ENCODE measurements around the gene FITM1.

Gene FITM1

DNA sequence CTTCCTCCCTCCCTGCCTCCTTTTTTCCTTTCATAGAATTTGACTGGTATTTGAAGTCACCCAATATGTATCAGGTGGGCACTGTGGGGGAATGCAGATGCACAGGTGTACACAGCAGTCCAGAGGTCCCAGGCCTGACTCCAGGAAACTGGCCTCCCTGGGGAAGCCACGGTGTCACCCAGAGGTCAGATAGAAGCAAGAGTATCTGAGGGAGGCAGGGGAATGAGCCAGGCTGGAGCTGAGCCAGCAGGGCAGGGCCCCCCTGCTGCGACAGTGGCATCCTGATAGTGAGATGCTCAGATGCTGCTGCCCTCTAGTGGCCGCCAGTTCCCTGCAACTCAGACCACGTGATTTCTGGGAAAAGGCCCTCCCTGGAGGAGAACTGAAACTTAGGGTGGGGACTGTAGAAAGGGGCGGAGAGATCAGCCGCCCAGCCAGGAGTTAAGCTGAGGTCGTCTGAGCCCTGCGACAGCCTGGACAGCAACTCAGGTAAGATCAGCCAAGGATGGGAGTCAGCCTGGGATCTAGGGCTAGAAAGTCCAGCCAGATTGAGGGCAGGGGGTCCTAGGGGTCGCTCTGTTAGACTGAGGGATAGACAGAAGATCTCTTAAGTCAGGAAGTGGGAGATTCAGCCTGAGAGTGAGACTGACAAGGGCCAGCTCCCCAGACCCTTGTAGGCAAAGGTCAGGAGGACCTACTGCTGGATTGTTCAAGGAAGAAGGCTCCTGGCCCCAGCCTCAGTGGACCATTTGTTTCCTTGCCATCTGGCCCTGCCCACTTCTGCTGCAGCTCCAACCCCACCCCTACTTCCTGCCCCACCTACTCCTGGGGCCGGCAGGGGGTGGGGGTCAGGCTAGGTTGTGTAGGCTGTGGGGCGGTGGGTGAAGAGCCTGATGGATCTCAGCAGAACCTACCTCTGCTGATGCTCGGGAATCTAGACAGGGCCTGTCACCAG lies 30.7 kb downstream of the FITM1 start, which contains the start of gene IRF9:
Gene IRF9 (plus strand): TSS at position 416 of the 955 bp plus-strand sequence. CDS start 880 bp downstream, outside the sequence.
- peak; percentile 94 for DNase-seq (ENCODE audit: low spot score)

DNA sequence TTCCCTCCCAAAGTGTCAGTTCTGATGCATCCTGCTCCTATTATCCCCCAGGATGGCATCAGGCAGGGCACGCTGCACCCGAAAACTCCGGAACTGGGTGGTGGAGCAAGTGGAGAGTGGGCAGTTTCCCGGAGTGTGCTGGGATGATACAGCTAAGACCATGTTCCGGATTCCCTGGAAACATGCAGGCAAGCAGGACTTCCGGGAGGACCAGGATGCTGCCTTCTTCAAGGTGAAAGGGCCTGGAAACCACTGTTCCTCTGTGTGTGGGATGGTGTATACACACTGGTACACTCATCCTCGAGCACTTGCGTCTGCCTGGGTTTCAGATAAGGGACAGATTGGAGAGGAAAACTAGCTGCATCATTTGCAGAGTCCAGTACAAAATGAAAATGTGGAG lies 31.6 kb downstream of the FITM1 start:
- DNase-seq (ENCODE audit: low spot score), result no peak

DNA sequence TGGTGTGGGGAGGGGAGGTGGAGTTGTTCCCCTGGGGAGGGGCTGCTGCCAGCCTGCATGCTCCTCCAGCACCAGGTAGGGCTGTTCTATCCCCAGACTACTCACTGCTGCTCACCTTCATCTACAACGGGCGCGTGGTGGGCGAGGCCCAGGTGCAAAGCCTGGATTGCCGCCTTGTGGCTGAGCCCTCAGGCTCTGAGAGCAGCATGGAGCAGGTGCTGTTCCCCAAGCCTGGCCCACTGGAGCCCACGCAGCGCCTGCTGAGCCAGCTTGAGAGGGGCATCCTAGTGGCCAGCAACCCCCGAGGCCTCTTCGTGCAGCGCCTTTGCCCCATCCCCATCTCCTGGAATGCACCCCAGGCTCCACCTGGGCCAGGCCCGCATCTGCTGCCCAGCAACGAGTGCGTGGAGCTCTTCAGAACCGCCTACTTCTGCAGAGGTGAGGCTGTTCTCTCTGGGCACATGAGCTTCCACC lies 34.1 kb downstream of the FITM1 start:
- no peak for DNase-seq (ENCODE audit: low spot score)

DNA sequence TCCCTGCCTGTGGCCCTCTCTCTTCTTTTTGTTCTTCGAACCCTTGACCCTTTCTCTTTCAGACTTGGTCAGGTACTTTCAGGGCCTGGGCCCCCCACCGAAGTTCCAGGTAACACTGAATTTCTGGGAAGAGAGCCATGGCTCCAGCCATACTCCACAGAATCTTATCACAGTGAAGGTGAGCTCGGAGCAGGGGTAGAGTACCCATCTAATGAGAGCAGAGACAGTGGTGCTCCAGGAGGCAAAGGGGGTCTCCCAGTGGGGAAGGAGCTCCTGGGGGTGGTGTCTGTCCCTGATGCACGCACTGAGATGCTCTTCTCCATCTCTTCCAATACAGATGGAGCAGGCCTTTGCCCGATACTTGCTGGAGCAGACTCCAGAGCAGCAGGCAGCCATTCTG lies 35.3 kb downstream of the FITM1 start:
- no peak for DNase-seq (ENCODE audit: low spot score)

DNA sequence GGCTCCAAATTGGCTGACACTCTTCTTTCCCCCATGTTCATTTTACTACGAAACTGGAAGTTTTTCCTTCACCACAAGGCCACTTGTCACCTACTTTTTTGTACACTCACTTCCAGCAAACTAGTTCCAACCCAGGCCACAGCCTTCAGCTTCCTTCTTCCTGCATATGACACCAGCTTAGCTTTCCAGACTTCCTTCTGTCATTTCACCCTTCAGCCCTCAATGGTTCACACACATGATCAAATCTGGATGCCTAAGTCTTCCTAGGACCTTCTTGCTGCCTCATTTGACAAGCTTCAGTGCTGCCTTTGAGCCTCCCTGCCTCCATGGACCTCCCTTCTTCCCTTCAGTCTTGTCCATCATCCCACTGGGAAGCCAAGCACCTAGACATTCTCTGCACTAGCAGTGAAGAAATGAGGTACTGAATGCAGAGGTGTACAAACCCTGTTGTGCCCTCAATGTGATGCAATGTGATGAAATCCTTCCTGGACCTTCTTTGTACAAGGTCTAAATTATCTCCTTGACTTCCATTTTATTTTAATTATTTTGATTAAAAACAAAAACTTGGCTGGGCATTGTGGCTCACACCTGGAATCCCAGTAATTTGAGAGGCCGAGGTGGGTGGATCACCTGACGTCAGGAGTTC lies 37.1 kb downstream of the FITM1 start:
- no peak for DNase-seq (ENCODE audit: low spot score)

DNA sequence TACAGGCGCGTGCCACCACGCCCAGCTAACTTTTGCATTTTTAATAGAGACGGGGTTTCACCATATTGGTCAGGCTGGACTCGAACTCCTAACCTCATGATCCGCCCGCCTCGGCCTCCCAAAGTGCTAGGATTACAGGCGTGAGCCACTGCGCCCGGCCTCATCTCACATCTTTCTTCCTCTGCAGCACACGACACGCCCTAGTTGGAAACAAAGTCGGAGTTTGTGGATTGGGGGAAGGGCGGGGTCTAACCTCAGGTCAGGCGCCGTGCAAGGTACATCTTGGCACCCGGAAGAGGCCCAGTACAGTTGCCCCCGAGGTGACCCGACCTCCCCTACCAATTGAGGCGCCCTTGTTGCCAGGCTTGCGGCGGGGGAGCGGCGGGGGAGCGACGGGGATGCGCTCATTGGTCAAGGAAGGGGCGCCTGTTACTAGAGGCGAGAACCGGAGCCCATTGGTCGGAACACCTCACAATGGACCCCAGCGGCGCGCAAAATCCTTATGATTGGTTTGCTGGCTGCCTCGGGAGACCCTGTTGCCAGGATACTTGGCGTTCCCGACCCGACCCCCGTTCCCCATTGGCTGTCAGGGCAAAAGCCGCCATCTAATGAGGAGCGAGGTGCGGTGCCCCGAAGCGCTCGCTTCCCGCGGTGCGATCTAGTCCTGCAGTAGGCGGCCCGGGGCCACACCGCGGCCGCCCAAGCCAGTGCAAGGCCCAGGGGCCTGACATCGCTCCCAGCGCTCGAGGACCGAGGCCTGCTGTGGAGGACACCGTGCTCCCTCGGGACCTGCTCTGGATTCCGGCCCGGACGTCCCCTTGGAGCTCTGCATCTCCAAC lies 41.2 kb downstream of the FITM1 start, which contains the start of gene REC8:
Gene REC8 (plus strand): TSS at position 659 of the 839 bp plus-strand sequence. CDS start 473 bp downstream, outside the sequence.
- peak; percentile 96 for DNase-seq (ENCODE audit: low spot score)

DNA sequence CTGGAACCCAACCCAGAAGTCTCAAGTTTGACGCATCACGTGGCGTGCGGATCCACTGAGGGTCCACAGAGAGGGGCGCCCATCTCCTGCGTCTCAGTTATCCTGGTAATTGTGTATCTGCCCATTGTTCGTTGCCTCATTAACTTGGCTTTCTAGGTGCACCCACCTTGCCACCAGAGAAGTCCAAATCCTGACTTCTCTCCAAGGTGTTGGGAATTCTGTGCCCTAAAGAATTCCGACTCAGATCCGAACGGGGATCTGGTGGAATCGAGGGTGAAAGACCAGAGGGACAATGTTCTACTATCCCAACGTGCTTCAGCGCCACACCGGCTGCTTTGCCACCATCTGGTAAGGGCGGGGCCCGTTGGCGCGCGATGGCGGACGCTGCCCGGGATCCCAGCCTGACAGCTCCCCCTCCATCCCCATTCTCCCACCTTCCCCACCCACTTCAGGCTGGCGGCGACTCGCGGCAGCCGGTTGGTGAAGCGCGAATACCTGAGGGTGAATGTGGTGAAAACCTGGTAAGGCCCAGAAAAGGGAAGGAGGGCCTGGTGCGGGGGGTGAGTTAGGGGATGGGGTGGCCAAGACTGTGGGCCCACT lies 41.9 kb downstream of the FITM1 start:
- DNase-seq (ENCODE audit: low spot score), result no peak

DNA sequence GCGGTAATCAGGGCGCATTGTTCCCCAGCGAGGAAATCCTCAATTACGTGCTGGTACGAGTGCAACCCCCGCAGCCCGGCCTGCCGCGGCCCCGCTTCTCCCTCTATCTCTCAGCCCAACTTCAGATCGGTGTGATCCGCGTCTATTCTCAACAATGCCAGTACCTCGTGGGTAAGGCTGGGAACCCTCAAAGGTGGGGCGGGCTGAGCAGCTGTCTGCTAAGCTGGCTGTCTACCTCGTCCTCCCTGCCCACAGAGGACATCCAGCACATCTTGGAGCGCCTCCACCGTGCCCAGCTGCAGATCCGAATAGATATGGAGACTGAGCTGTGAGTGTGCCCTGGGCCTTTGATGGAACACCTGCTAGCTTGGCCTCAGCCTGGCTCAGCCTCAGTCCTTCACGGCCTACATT lies 42.4 kb downstream of the FITM1 start:
- no peak for DNase-seq (ENCODE audit: low spot score)

DNA sequence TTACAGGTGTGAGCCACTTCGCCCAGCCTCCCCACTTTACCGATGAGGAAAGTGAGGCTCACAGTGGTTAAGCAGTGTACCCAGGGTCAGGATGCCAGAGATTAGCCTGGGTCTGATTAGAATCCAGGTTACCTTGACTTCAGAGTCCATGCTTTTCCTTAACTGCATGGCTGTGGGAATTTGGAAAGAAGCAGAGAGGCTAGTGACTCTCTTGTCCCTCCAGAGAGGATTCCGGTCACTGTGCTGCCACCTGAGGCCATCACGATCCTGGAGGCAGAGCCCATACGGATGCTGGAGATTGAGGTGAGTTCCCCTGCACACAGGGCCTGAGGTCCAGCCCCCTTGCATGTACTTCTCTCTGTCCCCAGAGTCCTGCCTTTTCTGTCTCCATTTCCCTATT lies 46.1 kb downstream of the FITM1 start:
- no peak for DNase-seq (ENCODE audit: low spot score)

DNA sequence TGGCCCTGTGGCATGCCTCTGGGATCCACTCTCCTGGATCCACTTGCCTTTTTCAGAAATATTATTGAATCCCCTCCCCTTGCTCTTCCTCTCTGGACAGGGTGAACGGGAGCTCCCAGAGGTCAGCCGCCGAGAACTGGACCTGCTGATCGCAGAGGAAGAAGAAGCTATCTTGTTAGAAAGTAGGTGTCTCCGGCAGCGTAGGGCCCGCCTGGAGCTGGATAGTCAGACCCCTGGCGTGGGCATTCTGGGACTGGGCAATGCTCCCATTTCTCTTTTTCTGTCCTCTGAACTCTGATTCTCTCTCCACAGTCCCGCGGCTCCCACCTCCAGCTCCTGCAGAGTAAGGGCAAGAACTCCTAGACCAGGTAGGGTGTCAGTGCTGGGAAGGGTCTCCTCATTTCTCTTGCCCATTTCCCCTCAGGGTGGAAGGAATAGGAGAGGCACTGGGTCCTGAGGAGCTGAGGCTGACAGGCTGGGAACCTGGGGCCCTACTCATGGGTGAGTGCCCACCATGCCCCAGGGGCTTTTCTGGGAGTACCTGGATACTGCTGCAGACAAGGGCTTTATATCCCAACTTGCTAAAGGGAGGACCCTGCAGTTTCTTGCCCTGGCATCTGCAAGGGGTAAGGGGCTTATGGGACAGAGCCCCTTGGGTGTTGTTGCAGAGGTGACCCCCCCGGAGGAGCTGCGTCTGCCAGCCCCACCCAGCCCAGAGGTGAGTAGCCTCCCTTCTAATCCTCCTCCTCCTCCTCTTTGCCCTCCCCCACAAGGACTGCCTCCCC lies 46.8 kb downstream of the FITM1 start:
- DNase-seq (ENCODE audit: low spot score), result no peak

DNA sequence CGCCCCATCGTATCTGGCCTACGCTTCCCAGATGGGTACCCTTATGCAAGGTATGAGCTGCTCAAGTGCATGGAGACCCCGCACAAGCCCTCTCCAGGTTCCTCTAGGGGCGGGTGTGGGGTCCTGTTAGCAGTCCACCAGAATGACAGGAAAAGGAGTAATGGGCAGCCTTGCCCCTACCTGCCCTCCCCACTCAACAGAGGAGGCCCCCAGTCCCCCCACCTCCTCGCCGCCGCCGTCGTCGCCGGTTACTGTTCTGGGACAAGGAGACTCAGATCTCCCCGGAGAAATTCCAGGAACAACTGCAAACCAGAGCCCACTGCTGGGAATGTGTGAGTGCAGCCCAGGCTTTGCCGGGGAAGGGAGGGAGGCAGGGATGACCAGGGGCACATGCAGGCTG lies 47.4 kb downstream of the FITM1 start:
- no peak for DNase-seq (ENCODE audit: low spot score)

DNA sequence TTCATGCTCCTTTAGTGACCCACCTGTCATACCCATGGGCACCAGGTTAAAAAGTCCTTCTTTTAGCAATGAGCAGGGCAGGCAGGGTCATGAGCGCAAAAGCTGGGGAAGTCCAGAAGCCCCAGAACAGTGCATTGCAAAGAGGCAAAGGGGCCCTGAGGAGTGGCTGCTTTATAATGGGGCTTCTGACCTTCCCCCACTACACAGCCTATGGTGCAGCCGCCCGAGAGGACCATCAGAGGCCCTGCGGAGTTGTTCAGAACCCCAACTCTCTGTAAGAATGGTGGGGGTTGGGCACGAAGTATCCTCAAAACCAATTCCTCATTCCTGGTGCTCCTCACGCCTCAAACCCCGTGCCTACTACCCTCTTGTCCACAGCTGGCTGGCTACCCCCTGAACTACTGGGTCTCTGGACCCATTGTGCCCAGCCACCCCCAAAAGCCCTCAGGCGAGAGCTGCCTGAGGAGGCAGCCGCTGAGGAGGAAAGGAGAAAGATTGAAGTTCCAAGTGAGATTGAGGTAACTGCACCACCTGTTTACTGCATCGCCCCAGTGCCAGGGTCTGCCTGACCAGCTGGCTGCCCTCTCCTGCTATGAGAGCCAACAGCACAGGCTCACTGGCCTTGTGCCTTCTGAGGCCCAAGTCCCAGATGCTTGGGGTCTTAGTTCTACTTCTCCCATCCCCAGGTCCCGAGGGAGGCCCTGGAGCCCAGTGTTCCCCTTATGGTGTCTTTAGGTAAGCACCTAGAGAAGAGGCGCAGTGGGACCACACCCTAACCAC lies 48.1 kb downstream of the FITM1 start:
- no peak for DNase-seq (ENCODE audit: low spot score)

DNA sequence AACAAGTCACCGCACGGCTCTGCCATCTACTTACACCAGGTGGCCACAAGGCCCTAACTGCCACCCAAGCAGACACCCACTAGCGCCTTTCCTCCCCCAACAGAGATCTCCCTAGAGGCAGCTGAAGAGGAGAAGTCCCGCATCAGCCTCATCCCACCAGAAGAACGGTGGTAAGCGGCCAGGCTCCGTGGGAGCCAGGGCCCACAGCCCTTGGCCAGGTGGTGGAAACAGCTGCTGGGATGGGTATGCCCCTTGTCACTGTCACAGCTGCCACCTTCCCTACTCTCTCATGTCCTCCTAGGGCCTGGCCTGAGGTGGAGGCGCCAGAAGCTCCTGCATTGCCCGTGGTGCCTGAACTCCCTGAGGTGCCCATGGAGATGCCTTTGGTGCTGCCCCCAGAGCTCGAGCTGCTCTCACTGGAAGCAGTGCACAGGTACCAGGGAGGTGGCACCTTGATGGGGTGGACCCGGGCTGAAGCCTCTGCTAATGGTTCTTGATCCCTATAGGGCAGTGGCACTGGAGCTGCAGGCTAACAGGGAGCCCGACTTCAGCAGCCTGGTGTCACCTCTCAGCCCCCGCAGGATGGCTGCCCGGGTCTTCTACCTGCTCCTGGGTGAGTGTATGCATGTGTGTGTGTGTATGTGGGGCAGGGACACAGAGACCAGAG lies 49.0 kb downstream of the FITM1 start:
- DNase-seq (ENCODE audit: low spot score), result no peak

DNA sequence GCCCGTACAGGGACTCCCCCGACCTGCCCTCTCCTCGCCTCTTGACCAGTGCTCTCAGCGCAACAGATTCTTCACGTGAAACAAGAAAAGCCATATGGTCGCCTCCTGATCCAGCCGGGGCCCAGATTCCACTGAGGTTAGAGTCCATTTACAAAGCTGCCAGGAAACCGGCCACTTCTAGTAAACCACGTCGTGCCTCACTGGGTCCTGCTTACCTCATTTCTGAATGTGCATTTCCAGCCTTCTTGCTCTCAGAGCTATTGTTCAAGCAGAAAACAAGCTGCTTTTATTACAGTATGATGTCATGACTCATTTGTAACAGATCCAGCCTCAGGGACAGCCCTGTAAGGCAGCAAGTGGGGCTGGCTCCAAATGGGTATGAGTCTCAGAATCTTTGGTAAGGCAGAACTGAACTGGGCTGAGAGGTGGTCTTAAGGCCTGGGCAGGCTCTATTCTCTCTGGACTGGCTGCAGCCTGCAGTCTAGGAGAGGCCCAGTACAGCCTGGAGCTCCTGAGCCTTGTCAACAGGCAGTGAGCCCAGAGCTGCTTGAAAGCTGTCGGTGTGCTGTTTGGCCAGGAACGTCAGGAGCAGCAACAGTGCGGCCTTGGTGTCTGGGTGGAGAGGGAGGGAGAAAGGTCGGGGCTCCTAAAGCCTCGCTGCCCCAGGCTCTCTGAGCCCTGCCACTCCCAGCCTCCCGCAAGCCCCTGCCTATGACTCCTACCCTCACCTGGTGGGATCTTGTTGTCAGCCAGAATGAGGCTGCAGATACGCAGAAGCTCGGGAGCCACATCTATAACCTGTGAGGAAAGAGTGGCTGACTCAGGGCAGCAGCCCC lies 49.7 kb downstream of the FITM1 start:
- DNase-seq (ENCODE audit: low spot score), result no peak

DNA sequence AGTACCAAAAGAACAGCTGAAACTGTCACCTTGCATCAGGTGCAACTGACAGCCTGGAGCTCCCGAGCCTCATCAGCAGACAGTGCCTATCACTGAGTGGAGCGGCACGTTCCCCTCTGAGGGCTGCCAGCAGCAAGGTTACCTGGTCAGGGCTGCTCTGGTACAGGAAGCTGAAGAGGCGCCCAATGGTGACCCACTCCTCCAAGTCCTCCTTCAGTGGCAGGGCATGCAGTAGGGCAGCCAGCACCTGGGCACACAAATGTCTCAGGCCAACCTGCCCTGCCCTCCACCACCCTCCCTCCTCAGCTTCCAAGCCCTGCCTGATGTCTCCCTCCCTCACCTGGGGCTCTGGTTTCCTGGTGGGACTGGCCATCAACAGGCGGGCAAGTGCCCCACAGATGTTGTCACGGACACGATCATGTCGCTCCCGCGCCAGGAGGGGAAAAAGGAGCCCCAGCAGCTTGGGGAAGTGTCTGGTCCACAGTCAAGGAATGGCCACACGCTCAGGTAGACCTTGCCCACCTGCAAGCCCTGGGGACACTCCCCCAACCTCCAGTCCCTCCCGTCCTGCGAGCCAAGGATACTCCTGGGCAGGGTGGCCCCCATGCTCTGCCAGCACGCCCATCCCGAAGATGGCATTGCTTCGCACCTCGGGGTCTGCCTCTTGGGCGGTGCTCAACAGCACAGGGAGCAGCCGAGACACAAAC lies 51.1 kb downstream of the FITM1 start:
- no peak for DNase-seq (ENCODE audit: low spot score)
